K562 (cell line): Measurements from ENCODE around the gene LIX1L. TPM values are rescaled to one million over a fixed set of nuclear protein-coding genes. Genes with fewer than 3 reads are reported as not detected.

Source experiments
- DDX20 ChIP-seq: fragments of 450-650 bp; IDR thresholded peaks from 2 replicates; pipeline ENCODE4 v1.6.1; 2016; ENCODE audit warnings: missing genetic modification characterization, low read depth, mild to moderate bottlenecking, missing compliant biosample characterization, moderate library complexity
- MTA2 ChIP-seq: fragments of 450-650 bp; IDR thresholded peaks from 2 replicates; pipeline ENCODE4 v1.6.1; 2016; ENCODE audit warnings: low read depth
- NCOA1 ChIP-seq: fragments of 450-650 bp; IDR thresholded peaks from 2 replicates; pipeline ENCODE4 v1.6.1; 2016; ENCODE audit warnings: low read depth
- PHF8 ChIP-seq: fragments of 200-600 bp; sonication (generic); IDR thresholded peaks from 2 replicates; pipeline ENCODE4 v1.6.1; 2012; ENCODE audit warnings: mixed run types, mild to moderate bottlenecking, inconsistent platforms, low read length, moderate library complexity, borderline replicate concordance
- PRMT5 ChIP-seq: sonication (generic); formaldehyde crosslinking; IDR thresholded peaks from 2 replicates; pipeline ENCODE4 v1.5.0; 2020; ENCODE audit warnings: missing genetic modification reagents
- SMARCA5 ChIP-seq: fragments of 450-650 bp; IDR thresholded peaks from 2 replicates; pipeline ENCODE4 v1.6.1; 2016
- SNRNP70 ChIP-seq: fragments of 200-400 bp; formaldehyde crosslinking; optimal IDR thresholded peaks from 2 replicates; pipeline ENCODE3; 2017; ENCODE audit warnings: low read depth, low read length
- TAF1 ChIP-seq: IDR thresholded peaks from 2 replicates; pipeline ENCODE4 v1.6.1; 2011; ENCODE audit warnings: mild to moderate bottlenecking, low read length, moderate library complexity; ENCODE audit not compliant: insufficient read depth, control insufficient read depth, severe bottlenecking; ENCODE audit errors: extremely low read depth
- TAF7 ChIP-seq: fragments of 450-650 bp; IDR thresholded peaks from 2 replicates; pipeline ENCODE4 v1.6.1; 2016; ENCODE audit warnings: missing genetic modification characterization, missing compliant biosample characterization
- TCF3 ChIP-seq: sonication (generic); formaldehyde crosslinking; IDR thresholded peaks from 2 replicates; pipeline ENCODE4 v1.4.0; 2020; ENCODE audit warnings: mild to moderate bottlenecking, missing genetic modification reagents
- TEAD4 ChIP-seq, 2 experiments: sonication (generic) in 1 of 2; formaldehyde crosslinking in 1 of 2; IDR thresholded peaks; 2 replicates each; pipeline versions ENCODE4 v1.6.1 to v1.8.0; 2012 to 2022; ENCODE audit warnings: borderline replicate concordance in 1 of 2, inconsistent platforms in 1 of 2, low read length in 1 of 2, mild to moderate bottlenecking in 1 of 2, missing genetic modification reagents in 1 of 2
- polyA plus RNA-seq, 8 experiments: library from polyadenylated mRNA; depleted of rRNA in 4 of 8; stranded (reverse) in 5 of 8; unstranded in 3 of 8; fragments of >200 nt; fragmentation: Nextera tagmentation in 2 of 8; fragmentation: Illumina TruSeq in 1 of 8; extraction: Ambion mirVana in 2 of 8; extraction: Trizol in 1 of 8; gene quantifications; 2 replicates each; pipeline versions ENCODE4 v1.2.1 to v1.2.3, GENCODE V29; 2011 to 2014; ENCODE audit warnings: inconsistent platforms in 1 of 8, missing spikeins in 1 of 8
- total RNA-seq, 7 experiments: library from RNA; depleted of rRNA in 6 of 7; stranded (reverse); fragments of >200 nt in 6 of 7; fragmentation: Illumina TruSeq in 2 of 7; extraction: Trizol in 2 of 7; gene quantifications; 2 replicates each; pipeline versions ENCODE4 v1.2.1 to v1.2.3, GENCODE V29; 2011 to 2021; ENCODE audit warnings: low replicate concordance in 1 of 7
- TF ChIP-seq, protein P1 (sequence below): sonication (generic); formaldehyde crosslinking; IDR thresholded peaks from 2 replicates; pipeline ENCODE4 v1.8.0; 2022; ENCODE audit warnings: missing genetic modification reagents, mild to moderate bottlenecking, moderate library complexity, borderline replicate concordance
- TF ChIP-seq, protein P2 (sequence below): fragments of 250-450 bp; sonication (Bioruptor Pico); IDR thresholded peaks from 2 replicates; pipeline ENCODE4 v1.4.0; 2020
- TF ChIP-seq, protein P3 (sequence below): fragments of 450-650 bp; conservative IDR thresholded peaks from 2 replicates; pipeline ENCODE4 v1.6.1; 2016; ENCODE audit warnings: missing genetic modification characterization, low read depth, mild to moderate bottlenecking, missing compliant biosample characterization, moderate library complexity

The LIX1L gene
- total and polyA plus RNA-seq, 9 of the 15 experiments (the other 6 are each of a cell fraction or from before 2014, with no cell fraction given), result 4.6 to 26.5 (median 12.5) TPM

DNA sequence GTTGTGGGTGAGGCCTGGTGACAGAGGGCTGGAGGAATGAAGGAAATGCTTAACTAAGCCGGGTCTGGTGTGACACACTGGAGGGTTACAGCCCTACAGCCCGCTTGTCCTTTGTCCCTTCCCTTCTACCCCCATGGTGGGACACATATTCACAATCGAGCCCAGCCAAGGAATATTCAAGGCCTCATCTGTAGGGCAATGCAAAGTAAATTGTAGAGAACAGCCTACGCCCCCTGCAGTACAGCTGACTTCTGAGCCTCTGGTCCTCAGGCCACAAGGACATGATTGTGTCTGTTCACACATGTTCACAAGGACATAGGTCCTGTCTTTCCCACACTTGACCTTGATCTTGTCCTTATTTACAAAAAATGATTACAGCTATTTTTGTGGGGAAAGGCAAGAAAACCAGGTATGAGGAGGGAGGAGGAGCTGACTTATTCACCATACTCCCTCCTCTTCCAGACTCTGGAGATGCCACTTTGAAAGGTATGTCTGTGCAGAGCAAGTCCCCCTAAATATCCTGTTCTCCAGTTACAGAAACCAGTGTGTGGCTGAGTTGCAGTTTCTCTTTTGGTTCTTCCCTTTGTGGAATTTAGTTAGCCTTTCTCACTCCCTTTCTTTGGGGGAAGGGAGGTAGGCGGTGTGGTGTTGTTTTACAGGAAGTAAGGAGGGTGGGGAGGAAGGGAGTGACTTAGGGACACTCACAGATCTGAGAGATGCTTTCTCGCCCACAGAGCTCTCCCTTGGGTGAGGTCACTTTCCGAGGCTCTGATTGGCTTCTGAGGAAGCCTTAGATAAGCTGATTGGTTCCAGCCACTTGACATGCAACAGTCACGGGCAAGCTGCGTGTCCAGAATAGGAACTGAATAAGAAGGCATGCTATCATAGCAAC, 21.3 kb upstream of the LIX1L start (continued):
- TF ChIP-seq, protein P1, sequence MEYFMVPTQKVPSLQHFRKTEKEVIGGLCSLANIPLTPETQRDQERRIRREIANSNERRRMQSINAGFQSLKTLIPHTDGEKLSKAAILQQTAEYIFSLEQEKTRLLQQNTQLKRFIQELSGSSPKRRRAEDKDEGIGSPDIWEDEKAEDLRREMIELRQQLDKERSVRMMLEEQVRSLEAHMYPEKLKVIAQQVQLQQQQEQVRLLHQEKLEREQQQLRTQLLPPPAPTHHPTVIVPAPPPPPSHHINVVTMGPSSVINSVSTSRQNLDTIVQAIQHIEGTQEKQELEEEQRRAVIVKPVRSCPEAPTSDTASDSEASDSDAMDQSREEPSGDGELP, result peak; percentile 81
- peak; percentile 26; the same call in 1 of the 2 replicates for TF ChIP-seq PHF8
- TF ChIP-seq TCF3 (CRISPR knock-in tag), result 0 out of 2 replicates have a peak, but pooled peaks have one; percentile 27
- TF ChIP-seq SMARCA5, result 0 out of 2 replicates have a peak, but pooled peaks have one; percentile 67
- TF ChIP-seq DDX20 (tag), result 0 out of 2 replicates have a peak, but pooled peaks have one; percentile 18
- no peak for TF ChIP-seq PRMT5 (CRISPR knock-in tag)
- peak; percentile 92 for TF ChIP-seq NCOA1
- peak; percentile 44 for TF ChIP-seq TEAD4 (IDR thresholded peaks at IDR 0.05; ENCODE audit: low read length)
- TF ChIP-seq TEAD4 (CRISPR knock-in tag; IDR thresholded peaks at IDR 0.05; ENCODE audit: borderline replicate concordance), result no peak
- no peak for TF ChIP-seq SNRNP70
- peak; percentile 5 for TF ChIP-seq TAF1
- TF ChIP-seq TAF7 (tag), result peak; percentile 52; the same call in 1 of the 2 replicates
- TF ChIP-seq, protein P2, sequence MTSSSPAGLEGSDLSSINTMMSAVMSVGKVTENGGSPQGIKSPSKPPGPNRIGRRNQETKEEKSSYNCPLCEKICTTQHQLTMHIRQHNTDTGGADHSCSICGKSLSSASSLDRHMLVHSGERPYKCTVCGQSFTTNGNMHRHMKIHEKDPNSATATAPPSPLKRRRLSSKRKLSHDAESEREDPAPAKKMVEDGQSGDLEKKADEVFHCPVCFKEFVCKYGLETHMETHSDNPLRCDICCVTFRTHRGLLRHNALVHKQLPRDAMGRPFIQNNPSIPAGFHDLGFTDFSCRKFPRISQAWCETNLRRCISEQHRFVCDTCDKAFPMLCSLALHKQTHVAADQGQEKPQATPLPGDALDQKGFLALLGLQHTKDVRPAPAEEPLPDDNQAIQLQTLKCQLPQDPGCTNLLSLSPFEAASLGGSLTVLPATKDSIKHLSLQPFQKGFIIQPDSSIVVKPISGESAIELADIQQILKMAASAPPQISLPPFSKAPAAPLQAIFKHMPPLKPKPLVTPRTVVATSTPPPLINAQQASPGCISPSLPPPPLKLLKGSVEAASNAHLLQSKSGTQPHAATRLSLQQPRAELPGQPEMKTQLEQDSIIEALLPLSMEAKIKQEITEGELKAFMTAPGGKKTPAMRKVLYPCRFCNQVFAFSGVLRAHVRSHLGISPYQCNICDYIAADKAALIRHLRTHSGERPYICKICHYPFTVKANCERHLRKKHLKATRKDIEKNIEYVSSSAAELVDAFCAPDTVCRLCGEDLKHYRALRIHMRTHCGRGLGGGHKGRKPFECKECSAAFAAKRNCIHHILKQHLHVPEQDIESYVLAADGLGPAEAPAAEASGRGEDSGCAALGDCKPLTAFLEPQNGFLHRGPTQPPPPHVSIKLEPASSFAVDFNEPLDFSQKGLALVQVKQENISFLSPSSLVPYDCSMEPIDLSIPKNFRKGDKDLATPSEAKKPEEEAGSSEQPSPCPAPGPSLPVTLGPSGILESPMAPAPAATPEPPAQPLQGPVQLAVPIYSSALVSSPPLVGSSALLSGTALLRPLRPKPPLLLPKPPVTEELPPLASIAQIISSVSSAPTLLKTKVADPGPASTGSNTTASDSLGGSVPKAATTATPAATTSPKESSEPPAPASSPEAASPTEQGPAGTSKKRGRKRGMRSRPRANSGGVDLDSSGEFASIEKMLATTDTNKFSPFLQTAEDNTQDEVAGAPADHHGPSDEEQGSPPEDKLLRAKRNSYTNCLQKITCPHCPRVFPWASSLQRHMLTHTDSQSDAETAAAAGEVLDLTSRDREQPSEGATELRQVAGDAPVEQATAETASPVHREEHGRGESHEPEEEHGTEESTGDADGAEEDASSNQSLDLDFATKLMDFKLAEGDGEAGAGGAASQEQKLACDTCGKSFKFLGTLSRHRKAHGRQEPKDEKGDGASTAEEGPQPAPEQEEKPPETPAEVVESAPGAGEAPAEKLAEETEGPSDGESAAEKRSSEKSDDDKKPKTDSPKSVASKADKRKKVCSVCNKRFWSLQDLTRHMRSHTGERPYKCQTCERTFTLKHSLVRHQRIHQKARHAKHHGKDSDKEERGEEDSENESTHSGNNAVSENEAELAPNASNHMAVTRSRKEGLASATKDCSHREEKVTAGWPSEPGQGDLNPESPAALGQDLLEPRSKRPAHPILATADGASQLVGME (CRISPR knock-in tag), result peak; percentile 55; the same call in 1 of the 2 replicates
- TF ChIP-seq, protein P3, sequence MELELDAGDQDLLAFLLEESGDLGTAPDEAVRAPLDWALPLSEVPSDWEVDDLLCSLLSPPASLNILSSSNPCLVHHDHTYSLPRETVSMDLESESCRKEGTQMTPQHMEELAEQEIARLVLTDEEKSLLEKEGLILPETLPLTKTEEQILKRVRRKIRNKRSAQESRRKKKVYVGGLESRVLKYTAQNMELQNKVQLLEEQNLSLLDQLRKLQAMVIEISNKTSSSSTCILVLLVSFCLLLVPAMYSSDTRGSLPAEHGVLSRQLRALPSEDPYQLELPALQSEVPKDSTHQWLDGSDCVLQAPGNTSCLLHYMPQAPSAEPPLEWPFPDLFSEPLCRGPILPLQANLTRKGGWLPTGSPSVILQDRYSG (tag), result peak; percentile 85; the same call in 1 of the 2 replicates
- TF ChIP-seq MTA2, result peak; percentile 28; the same call in 1 of the 2 replicates
